ENCODE measurements around the gene HUS1. TPM values are rescaled to one million over a fixed set of nuclear protein-coding genes. Genes with fewer than 3 reads are reported as not detected.

HUS1 gene
- total and polyA plus RNA-seq, 2 of the 13 experiments (the other 11 are each of a cell fraction or from before 2014, with no cell fraction given): 14.8 to 16.9 TPM

Other genes with a start within 250 kb of the HUS1 start
- gene PKD1L1, start 31.1 kb downstream of the HUS1 start, total RNA-seq (2016; rRNA removed; fragmentation: Illumina TruSeq; extraction: Trizol): not detected in 2 replicates
- 0.01 TPM in 2 replicates for gene PKD1L1, start 31.1 kb downstream of the HUS1 start, polyA plus RNA-seq (2011; rRNA removed)
- not detected in 2 replicates for gene SUN3, start 49.5 kb upstream of the HUS1 start, total RNA-seq (2016; rRNA removed; fragmentation: Illumina TruSeq; extraction: Trizol)
- gene SUN3, start 49.5 kb upstream of the HUS1 start, polyA plus RNA-seq (2011; rRNA removed): not detected in 2 replicates
- not detected in 2 replicates for gene C7orf57, start 55.9 kb upstream of the HUS1 start, total RNA-seq (2016; rRNA removed; fragmentation: Illumina TruSeq; extraction: Trizol)
- gene C7orf57, start 55.9 kb upstream of the HUS1 start, polyA plus RNA-seq (2011; rRNA removed): not detected in 2 replicates
- gene UPP1, start 109.7 kb upstream of the HUS1 start, total RNA-seq (2016; rRNA removed; fragmentation: Illumina TruSeq; extraction: Trizol): 5.5 and 5.7 TPM in 2 replicates
- 9.8 and 12.4 TPM in 2 replicates for gene UPP1, start 109.7 kb upstream of the HUS1 start, polyA plus RNA-seq (2011; rRNA removed)
- gene ABCA13, start 191.8 kb upstream of the HUS1 start, total RNA-seq (2016; rRNA removed; fragmentation: Illumina TruSeq; extraction: Trizol): not detected in 2 replicates
- gene ABCA13, start 191.8 kb upstream of the HUS1 start, polyA plus RNA-seq (2011; rRNA removed): 0.03 TPM in 1 of 2 replicates, not detected in the other